Inflammatory macrophage (primary cell): ENCODE data around the gene CYP2F1.
A peak's percentile ranks its signal among the peaks of the same experiment; 100 is the strongest.
"Not testable (repeated sequence)": the region's sequence is repeated elsewhere in the genome, so short reads cannot be mapped to it uniquely, and the experiment has no call there.

ENCODE experiments used
- DNase-seq, 2 donors: peaks; one replicate each; pipeline ENCODE4 v3.0.0-alpha.2; 2020 to 2022

CYP2F1 gene

DNA sequence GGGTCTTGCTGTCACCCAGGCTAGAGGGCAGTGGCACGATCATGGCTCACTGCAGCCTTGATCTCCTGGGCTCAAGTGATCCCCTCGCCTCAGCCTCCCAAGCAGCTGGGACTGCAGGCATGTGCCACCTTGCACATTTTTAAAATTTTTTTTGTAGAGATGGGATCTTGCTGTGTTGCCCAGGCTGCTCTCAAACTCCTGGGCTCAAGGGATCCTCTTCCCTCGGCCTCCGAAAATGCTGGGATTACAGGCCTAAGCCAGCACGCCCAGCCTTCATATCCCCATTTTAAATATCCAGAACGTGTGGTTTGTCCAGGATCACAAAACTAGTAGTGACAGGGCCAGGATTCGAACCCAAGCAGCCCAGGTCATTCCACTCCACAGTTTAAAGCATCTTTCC is 13.1 kb downstream of the CYP2F1 start:
- not testable (repeated sequence) for DNase-seq

DNA sequence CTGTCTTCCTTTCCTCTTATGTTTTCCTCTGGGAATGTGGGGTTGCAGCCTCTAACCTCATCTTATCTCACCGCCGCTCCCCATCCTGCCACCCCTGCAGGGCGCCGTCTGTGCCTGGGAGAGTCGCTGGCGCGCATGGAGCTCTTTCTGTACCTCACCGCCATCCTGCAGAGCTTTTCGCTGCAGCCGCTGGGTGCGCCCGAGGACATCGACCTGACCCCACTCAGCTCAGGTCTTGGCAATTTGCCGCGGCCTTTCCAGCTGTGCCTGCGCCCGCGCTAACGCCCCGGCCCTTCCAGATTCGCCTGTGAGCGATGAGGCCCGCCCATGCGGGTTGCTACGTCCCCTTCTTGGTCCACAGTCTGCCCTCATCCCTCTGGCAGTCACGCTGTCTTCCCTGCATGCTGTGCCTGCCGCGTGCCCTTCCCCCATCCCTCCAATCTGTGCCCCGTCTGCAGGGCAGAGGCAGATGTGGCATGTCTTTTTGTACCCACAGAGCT is 13.6 kb downstream of the CYP2F1 start:
- DNase-seq: peak; percentile 43 to 64

DNA sequence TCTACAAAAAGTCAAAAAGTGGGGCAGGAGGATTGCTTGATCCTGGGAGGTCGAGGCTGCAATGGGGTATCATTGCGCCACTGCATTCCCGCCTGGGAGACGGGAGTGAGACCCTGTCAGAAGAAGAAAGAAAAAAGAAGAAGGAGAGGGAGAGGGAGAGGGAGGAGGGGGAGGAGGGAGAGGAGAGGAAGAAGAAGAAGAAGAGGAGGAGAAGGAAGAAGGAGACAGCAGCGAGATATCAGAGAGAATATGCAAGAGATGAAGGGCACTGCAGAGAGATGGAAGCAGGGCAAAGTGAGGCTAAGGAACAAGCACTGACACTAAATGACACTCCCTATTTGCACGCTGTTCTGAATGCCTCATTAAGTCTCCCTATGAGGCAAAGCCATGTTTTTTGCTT is 14.5 kb downstream of the CYP2F1 start:
- DNase-seq: no peak

DNA sequence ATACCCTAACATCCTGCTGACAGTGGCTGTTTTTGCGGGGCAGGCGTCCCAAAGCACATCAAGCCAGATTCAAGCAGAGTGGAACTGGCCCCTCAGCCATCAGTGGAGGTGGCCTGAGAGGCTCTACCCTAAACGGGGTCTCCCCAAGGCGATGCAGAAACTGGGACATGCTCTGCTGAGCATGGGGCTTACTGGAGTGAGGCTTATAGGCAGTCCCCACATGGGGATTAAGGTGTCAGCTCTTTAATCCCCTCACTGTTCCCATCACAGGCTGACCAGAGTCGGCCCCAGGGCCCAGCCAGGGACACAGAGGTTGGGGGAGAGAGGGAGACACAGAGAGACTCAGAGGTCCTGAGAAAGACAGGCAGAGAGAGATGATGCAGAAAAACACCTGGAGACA is 17.0 kb downstream of the CYP2F1 start:
- DNase-seq: no peak

DNA sequence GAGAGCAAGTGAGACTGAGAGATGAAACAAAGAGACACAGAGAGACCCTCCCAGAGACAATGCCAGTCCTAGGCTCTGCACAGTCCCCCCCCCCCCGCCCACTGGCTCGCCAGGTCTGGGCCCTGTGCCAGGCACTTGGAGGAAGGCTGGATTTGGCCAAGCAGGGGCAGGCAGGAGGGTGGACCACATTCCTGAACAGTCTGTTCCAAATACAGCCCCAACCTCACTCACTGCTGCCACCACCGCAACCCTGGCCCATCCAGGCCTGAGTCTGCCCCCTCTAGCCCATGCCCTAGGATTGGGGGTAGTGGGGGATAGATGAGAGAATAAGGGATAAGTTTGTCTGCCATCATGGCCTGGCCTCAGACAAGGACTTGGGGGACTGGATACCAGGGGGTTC is 19.0 kb downstream of the CYP2F1 start:
- no peak for DNase-seq

GRCh38 chr19:41134616-41135015 is 20.4 kb downstream of the CYP2F1 start:
- no peak for DNase-seq

DNA sequence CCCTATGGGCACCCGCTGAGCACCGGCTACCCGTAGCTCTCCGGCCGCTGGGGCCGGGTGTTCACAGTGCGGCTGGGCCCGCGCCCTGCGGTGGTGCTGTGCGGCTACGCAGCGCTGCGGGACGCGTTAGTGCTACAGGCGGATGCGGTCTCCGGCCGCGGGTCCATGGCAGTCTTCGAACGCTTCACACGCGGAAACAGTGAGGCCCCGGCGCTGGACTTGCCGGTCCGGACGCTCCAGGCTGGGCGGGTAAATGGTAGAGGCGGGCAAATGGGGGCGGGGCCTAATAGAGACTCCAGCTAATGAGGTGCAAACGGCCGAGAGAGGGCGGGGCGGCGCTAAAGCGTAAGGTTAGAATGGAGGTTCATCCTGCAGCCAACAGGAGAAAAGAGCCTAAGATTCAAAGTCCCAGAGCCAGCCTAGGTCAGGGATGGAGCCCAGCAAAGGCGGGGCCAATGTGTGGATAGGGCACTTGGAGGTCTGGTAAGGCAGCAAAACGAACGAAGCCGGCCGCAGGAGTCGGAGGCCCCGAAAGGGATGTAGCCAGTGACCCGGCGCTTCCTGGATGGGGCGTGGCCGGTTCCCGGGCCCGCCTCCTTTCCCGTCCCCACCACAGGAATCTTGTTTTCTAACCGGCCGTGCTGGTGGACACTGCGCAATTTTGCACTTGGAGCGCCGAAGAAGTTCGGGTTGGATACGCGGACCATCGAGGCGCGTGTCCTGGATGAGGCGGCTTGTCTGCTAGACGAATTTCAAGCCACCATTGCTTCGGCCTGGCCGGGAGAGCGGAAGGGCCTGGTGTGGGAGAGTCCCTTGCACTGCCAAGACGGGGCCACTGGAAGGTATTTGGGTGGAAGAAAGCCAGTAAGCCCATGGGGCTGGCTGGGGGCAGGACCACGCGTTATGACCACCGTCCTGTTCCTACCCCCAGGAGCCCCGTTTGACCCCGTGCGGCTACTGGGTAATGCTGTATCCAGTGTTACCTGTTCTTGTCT is 21.5 kb downstream of the CYP2F1 start:
- DNase-seq: peak; percentile 57 to 65

DNA sequence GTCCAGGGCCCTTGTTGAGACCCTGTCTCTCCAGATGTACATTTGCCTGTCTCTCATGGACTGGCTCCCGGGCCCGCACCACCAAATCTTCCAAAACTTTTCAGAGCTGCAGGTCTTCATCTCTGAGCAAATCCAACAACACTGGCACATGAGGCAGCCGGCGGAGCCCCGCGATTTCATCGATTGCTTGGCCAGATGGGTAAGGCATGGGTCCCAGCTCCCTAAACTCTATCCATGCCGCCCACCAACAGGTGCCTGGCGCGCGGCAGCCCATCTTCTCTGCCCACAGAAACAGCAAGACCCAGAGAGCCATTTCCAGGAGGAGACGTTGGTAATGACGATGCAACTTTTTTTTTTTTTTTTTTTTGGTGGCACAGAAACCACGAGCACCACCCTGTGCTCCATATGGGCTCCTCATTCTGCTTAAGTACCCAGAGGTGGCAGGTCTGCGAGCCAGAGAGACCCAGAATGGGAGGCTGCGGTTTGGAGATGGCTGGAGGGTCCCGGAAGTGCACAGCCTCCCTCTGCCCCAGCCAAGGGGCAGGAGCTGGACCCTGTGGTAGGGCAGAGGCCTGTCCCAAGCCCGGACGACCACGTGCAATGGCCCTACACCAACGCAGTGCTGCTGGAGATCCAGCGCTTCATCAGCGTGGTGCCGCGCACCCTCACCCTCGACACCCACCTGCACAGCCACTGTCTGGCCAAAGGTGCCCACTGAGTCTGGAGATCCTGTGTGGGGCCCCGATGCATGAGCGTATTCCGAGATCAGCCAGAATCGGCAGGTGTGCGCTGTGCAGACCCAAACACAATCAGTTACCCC is 22.6 kb downstream of the CYP2F1 start:
- DNase-seq: no peak

DNA sequence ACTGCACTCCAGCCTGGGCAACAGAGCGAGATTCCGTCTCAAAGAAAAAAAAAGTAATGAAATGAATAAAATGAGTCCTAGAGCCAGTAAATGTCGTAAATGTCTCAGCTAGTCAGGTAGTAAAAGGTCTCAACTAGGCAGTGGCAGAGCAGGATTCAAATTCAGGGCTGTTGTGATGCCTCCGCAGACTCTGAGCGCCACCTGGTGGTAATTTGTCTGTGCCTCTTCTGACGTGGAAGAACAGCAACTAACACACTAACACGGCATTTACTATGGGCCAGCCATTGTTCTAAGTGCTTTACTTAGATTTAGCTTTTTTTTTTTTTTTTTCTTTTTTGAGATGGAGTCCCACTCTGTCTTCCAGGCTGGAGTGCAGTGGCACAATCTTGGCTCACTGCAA is 30.2 kb downstream of the CYP2F1 start:
- DNase-seq: peak; percentile 83 to 88

GRCh38 chr19:41149831-41150230 is 35.6 kb downstream of the CYP2F1 start:
- DNase-seq: no peak

DNA sequence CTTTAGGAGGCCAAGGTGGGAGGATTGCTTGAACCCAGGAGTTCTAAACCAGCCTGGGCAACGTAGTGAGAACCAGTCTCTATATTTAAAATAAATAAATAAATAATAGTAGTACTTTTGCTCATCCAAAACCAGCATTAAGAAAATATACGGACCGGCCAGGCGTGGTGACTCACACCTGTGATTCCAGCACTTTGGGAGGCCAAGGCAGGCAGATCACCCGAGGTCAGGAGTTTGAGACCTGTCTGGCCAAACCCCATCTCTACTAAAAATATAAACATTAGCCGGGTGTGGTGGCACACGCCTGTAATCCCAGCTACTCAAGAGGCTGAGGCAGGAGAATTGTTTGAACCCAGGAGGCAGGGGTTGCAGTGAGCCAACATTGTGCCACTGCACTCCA is 36.8 kb downstream of the CYP2F1 start:
- not testable (repeated sequence) for DNase-seq

DNA sequence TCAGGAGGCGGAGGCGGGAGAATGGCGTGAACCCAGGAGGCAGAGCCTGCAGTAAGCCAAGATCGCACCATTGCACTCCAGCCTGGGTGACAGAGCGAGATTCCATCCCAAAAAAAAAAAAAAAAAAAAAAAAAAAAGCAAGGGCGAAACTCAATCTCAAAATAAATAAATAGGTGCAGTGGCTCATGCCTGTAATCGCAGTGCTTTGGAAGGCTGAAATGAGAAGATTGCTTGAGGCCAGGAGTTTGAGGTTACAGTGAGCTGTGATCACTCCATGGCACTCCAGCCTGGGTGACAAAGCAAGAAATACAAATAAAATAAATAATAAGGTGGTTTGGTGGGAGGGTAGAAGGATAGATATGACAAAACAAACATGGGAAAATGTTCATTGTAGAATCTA is 39.8 kb downstream of the CYP2F1 start:
- no peak for DNase-seq

DNA sequence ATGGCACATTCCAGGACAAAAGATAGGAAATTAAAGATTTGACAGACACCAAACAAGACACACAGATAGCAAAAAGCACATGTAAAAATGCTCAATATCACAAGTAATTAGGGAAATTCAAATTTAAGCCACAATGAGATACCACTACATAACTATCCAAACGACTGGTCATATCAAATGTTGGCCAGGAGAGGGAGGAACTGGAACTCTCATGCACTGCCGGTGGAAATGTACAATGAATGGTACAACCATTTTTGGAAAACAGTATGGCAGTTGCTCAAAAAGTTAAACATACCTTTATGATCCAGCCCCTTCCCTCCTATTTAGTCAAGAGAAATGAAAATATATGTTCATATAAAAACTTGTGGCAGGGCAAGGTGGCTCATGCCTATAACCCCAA is 42.0 kb downstream of the CYP2F1 start:
- peak in 1 of 2 donors; percentile 18 for DNase-seq

GRCh38 chr19:41159881-41160280 is 45.6 kb downstream of the CYP2F1 start:
- no peak for DNase-seq

DNA sequence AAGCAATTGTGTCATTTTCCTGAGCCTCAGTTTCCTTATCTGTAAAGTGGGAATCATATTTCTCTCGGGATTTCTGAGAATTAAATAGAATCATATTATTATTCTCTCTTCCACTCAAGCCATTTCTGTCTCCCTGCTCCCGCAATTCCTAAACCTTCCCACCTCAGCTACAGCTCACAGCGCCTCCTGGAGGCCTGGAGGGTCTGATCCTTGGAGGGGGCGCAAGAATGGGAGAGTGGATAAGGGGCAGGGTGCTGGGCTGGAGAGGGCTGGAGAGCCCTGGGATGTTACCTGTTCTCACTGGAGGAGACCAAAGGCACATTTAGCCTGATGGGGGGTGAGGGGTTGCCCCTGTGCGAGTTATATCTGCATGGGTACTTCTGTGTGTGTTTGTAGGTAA is 47.7 kb downstream of the CYP2F1 start:
- no peak for DNase-seq

GRCh38 chr19:41166944-41167804 is 52.9 kb downstream of the CYP2F1 start:
- DNase-seq: no peak

DNA sequence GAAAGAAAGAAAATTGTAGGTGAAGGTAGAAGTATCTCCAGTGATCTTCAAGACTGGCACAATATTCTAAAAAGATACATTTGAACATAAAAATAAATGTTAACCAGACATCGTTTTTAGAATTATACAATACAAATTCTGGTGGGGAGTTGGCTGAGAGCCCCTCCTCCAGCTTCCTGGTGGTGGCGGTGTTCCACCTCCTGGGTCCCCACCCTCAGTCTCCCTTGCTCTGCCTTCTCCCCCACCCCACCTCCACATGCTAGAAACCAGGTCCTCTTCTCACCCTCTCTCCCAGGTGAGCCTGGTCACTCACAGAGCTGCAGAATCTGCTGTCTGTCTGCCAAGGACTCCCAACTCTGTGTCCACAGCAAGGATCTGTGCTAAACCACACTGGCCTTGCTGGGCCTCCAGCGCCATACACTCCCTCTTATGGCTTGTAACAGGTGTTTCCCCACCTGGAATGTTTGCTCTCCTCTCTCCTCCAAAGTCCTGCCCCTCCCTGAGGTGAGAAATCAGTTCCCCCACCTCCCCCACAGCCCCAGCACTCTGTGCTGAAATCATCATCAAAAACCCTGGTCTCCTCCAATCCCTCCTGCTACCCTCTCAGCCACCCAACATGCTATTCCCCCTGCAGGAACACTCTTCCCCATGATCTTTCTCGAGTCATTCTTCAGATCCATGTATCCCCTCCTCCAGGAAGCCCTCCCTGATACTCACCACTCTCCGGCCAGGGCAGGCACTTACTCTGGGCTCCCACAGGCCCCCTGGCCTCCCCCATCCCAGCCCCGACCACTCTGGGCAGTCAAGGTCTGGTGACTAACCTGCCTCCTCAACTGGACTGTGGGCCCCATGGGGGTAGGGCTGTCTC is 58.3 kb downstream of the CYP2F1 start:
- DNase-seq: no peak

DNA sequence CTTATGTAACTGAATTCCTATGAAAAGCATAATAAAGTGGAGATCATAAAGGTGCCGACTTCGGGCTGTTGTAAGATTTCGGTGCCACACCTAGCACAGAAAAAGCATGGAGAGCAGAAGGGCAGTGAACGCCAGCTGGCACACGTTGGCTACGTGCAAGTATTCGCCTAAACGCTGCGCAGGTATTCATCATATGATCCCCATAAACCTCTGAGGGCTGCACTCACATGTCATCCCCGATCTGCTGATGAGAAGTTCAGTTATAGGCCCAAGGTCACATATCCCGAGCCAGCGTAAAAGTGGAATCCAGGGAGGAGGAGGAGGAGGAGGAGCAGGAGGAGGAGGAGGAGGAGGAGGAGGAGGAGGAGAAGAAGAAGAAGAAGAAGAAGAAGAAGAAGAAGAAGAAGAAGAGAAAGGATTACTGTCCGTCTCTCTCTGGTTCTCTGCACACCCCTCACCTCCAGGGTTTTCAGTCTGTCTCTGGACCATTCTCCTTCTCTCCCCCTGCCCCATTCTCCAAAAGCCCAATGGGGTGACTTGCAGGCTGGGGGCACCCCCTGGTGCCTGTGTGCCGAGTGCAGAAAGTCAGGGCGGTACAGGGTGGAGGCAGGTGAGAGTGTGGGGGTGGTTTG is 60.2 kb downstream of the CYP2F1 start:
- DNase-seq: no peak

GRCh38 chr19:41175801-41176777 is 61.9 kb downstream of the CYP2F1 start:
- peak; percentile 81 to 87 for DNase-seq
